ENCODE data around the gene PAK1.

GRCh38 chr11:77289737-77290136 lies 184.2 kb downstream of the PAK1 start:
- TF ChIP-seq CTCF (IDR thresholded peaks at IDR 0.05) (no peak), EP300 (IDR thresholded peaks at IDR 0.05) (no peak), POLR2A (IDR thresholded peaks at IDR 0.05) (no peak)
